Activated CD8-positive, alpha-beta memory T cell treated with anti-CD3 and anti-CD28 coated beads, Interleukin-2, amount 50 U/mL, for 48 hours (primary cell): ENCODE results near the gene LCMT1.
A peak's percentile ranks its signal among the peaks of the same experiment; 100 is the strongest.
"Not testable (repeated sequence)": the region's sequence is repeated elsewhere in the genome, so short reads cannot be mapped to it uniquely, and the experiment has no call there.

Experiments used
- DNase-seq: peaks from one replicate; pipeline ENCODE4 v3.0.0-alpha.2; 2020

The LCMT1 gene

GRCh38 chr16:25111403-25112166 lies at the start of gene LCMT1:
LCMT1 (plus strand) TSS chr16:25111742; CDS start chr16:25111884, 142 bp downstream.
- DNase-seq = peak; percentile 91

- DNase-seq = no peak
Measured at GRCh38 chr16:25063102-25063501, 48.4 kb upstream of the LCMT1 start.

- DNase-seq = no peak
Measured at GRCh38 chr16:25063865-25064264, 47.7 kb upstream of the LCMT1 start.

GRCh38 chr16:25064281-25064680 lies 47.3 kb upstream of the LCMT1 start:
- DNase-seq = not testable (repeated sequence)

- DNase-seq = no peak
Measured at GRCh38 chr16:25064937-25065336, 46.6 kb upstream of the LCMT1 start.

- no peak for DNase-seq
Measured at GRCh38 chr16:25065899-25066298, 45.6 kb upstream of the LCMT1 start.

- no peak for DNase-seq
Measured at GRCh38 chr16:25066426-25066746, 45.2 kb upstream of the LCMT1 start.

GRCh38 chr16:25066747-25067631 lies 44.6 kb upstream of the LCMT1 start:
- DNase-seq = peak; percentile 92

- no peak for DNase-seq
Measured at GRCh38 chr16:25073854-25074253, 37.7 kb upstream of the LCMT1 start.

GRCh38 chr16:25078386-25078978 lies 33.1 kb upstream of the LCMT1 start:
- no peak for DNase-seq

GRCh38 chr16:25079637-25080378 lies 31.7 kb upstream of the LCMT1 start:
- no peak for DNase-seq

- DNase-seq = no peak
Measured at GRCh38 chr16:25080420-25081131, 31.0 kb upstream of the LCMT1 start.

GRCh38 chr16:25081702-25082101 lies 29.8 kb upstream of the LCMT1 start:
- no peak for DNase-seq

- DNase-seq = no peak
Measured at GRCh38 chr16:25083065-25083464, 28.5 kb upstream of the LCMT1 start.

- no peak for DNase-seq
Measured at GRCh38 chr16:25083701-25084100, 27.8 kb upstream of the LCMT1 start.

GRCh38 chr16:25084797-25085196 lies 26.7 kb upstream of the LCMT1 start:
- DNase-seq = no peak

GRCh38 chr16:25087761-25088160 lies 23.8 kb upstream of the LCMT1 start:
- no peak for DNase-seq

GRCh38 chr16:25089351-25089750 lies 22.2 kb upstream of the LCMT1 start:
- DNase-seq = no peak

GRCh38 chr16:25092441-25092840 lies 19.1 kb upstream of the LCMT1 start:
- DNase-seq = no peak

GRCh38 chr16:25093208-25094061 lies 18.1 kb upstream of the LCMT1 start:
- peak; percentile 58 for DNase-seq

GRCh38 chr16:25094596-25094995 lies 16.9 kb upstream of the LCMT1 start:
- no peak for DNase-seq
